ENCODE results near the gene QPCTL. TPM values are rescaled to one million over a fixed set of nuclear protein-coding genes. Genes with fewer than 3 reads are reported as not detected.

The QPCTL gene
- total and polyA plus RNA-seq, 7 donors: 0.41 to 1.6 (median 0.89) TPM

DNA sequence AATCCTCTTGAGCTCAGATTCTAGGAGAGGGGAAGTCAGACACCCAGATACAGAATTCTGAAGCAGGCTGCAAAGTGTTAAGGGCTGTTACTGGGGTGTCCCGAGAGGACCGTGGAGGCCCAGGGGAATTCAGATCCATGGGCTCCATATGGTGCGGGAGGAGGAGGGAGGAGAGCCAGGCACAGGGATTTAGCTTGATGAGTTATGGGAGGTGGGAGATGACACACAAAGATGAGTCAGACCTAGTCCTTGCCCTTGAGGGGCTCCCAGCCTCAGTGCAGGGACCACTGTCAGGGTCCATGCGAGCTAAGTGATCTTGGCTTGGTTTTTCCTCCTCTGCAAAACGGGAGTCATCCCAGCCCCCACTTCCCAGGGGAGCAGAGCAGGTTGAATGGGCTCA, 38.8 kb upstream of the QPCTL start:
- WGBS, 3 donors: 19 to 46% (median 31%) methylated on average over 5 of the region's 5 CpGs
- DNase-seq: no peak
- Histone ChIP-seq H3K4me3 (no peak overlapping the region), H3K4me1 (no peaks in the 10 kb centered on the region), H3K9me3 (no peaks in the 10 kb centered on the region), H3K36me3 (ENCODE audit: insufficient read depth in 1 of 2, low read depth in 1 of 2) (no peaks in the 10 kb centered on the region), H3K27ac (no peak overlapping the region), H3K27me3 (ENCODE audit: insufficient read depth in 3 of 3, low read length in 2 of 3) (peaks cover 0 to 21% (median 0%) of the 10 kb centered on the region in 3 donors)
- intact Hi-C loops (cut with DNase I): no loop called here
- TF ChIP-seq, protein P1, sequence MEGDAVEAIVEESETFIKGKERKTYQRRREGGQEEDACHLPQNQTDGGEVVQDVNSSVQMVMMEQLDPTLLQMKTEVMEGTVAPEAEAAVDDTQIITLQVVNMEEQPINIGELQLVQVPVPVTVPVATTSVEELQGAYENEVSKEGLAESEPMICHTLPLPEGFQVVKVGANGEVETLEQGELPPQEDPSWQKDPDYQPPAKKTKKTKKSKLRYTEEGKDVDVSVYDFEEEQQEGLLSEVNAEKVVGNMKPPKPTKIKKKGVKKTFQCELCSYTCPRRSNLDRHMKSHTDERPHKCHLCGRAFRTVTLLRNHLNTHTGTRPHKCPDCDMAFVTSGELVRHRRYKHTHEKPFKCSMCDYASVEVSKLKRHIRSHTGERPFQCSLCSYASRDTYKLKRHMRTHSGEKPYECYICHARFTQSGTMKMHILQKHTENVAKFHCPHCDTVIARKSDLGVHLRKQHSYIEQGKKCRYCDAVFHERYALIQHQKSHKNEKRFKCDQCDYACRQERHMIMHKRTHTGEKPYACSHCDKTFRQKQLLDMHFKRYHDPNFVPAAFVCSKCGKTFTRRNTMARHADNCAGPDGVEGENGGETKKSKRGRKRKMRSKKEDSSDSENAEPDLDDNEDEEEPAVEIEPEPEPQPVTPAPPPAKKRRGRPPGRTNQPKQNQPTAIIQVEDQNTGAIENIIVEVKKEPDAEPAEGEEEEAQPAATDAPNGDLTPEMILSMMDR (IDR thresholded peaks at IDR 0.05): no peak
- no peak for ATAC-seq

DNA sequence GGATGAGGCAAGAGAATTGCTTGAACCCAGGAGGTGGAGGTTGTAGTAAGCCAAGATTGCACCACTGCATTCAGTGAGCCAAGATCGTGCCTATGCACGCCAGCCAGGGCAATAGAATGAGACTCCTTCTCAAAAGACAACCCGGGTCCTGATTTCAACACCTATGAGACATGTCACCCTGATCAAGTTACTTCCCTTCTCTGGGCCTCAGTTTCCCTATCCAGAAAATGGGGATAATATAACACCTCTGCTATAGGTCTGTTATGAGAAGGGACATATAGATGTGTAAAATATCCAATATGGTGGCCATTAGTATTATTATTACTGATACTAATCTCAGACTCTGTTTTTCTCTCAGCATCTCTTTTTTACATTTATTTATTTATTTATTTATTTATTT, 37.4 kb upstream of the QPCTL start:
- TF ChIP-seq, protein P1 (IDR thresholded peaks at IDR 0.05): no peak
- intact Hi-C loops (cut with DNase I): no loop called here
- Histone ChIP-seq H3K4me3 (no peak overlapping the region), H3K9me3 (no peaks in the 10 kb centered on the region), H3K27ac (no peak overlapping the region), H3K27me3 (ENCODE audit: insufficient read depth in 3 of 3, low read length in 2 of 3) (peaks cover 0 to 15% (median 0%) of the 10 kb centered on the region in 3 donors), H3K36me3 (ENCODE audit: insufficient read depth in 1 of 2, low read depth in 1 of 2) (no peaks in the 10 kb centered on the region), H3K4me1 (no peaks in the 10 kb centered on the region)
- no peak for ATAC-seq
- WGBS, 3 donors: 31 to 95% (median 59%) methylated on average over 3 of the region's 3 CpGs
- no peak for DNase-seq

DNA sequence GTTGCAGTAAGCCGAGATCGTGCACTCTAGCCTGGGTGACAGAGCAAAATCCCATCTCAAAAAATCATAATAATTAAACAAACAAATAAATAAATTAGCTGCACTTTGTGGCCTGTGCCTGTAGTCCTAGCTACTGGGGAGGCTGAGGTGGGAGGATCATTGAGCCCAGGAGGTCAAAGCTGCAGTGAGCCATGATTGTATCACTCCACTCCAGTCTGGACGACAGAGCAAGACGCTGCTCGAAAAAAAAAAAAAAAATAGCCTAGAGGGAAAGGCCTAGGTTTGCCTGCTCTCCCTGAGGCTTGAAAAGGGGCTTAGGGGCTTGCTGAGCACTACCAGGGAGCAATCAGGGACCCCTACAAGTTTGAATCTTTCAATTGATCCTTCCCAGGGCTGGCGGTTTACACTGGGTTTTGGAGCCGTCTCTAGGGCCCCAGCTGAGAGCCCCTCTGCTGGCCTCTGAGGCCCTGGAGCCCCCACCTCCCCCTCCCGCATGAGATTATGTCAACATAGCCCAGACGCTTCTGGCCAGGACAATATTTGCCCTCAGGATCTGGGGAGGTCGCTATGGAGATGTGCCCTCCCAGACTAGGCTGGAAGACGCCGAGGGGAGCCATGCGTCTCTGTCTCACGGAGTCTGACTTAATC, 34.8 kb upstream of the QPCTL start:
- TF ChIP-seq, protein P1 (IDR thresholded peaks at IDR 0.05): no peak
- WGBS, 3 donors: 26 to 38% (median 35%) methylated on average over 14 of the region's 14 CpGs
- Histone ChIP-seq H3K4me1 (no peaks in the 10 kb centered on the region), H3K27ac (no peak overlapping the region), H3K36me3 (ENCODE audit: insufficient read depth in 1 of 2, low read depth in 1 of 2) (no peaks in the 10 kb centered on the region), H3K4me3 (no peak overlapping the region), H3K9me3 (no peaks in the 10 kb centered on the region), H3K27me3 (ENCODE audit: insufficient read depth in 3 of 3, low read length in 2 of 3) (peaks cover 0 to 11% (median 1%) of the 10 kb centered on the region in 3 donors)
- intact Hi-C loops (cut with DNase I): no loop called here
- ATAC-seq: no peak
- DNase-seq: no peak

DNA sequence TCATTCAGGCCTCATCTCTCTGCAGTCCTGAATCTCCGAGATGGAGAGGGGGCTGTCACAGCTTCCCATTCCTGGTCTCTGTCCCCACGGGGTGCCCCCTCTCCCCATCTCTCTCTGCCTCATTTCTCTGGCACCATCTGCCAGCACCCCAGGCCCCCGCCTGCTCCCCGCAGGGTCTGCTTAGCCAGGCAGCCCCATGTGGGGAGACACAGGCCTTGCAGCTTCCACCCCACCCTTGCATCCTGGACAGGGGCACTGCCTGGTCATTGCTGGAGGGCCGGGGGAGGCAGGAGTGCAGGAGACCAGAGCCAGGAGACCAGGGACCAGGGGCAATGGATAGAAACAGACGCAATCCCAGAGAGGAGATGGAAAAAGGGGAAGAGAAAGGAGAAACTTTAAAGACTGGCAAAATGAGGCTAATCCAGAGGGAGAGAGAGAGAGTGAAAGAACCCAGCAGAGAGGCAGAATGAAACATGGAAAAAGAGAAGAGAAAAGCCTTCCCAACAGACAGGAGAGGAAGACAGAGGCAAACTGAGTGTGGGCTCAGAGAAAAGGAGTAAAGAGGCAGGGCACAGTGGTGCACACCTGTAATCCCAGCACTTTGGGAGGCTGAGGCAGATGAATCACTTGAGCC, 33.3 kb upstream of the QPCTL start:
- Histone ChIP-seq H3K4me1 (no peaks in the 10 kb centered on the region), H3K27ac (no peak overlapping the region), H3K4me3 (no peak overlapping the region), H3K27me3 (ENCODE audit: insufficient read depth in 3 of 3, low read length in 2 of 3) (peaks cover 0 to 15% (median 1%) of the 10 kb centered on the region in 3 donors), H3K9me3 (no peaks in the 10 kb centered on the region), H3K36me3 (ENCODE audit: insufficient read depth in 1 of 2, low read depth in 1 of 2) (no peaks in the 10 kb centered on the region)
- ATAC-seq: no peak
- DNase-seq: no peak
- WGBS, 3 donors: 66 to 71% (median 68%) methylated on average over 6 of the region's 6 CpGs
- intact Hi-C loops (cut with DNase I): no loop called here
- TF ChIP-seq, protein P1 (IDR thresholded peaks at IDR 0.05): no peak
